Lung (tissue), 12 donors: ENCODE results near the gene RHBDD3. TPM values are rescaled to one million over a fixed set of nuclear protein-coding genes. Genes with fewer than 3 reads are reported as not detected.

Experiments used
- ATAC-seq: fragments of 200-7000 bp; cut with Tn5 transposase; one replicate; pipeline ENCODE4 v1.9.1; 2020; ENCODE audit warnings: moderate number of reproducible peaks; ENCODE audit not compliant: insufficient read depth, low FRiP score
- DNase-seq, 3 donors: peaks; one replicate each; pipeline ENCODE4 v3.0.0-alpha.2; 2013 to 2017
- H3K27ac ChIP-seq, 2 donors: one replicate each; pipeline ENCODE4 v1.5.1; 2013; ENCODE audit warnings: mild to moderate bottlenecking in 2 of 2, moderate library complexity in 2 of 2, control low read depth in 1 of 2, inconsistent platforms in 1 of 2, low read depth in 1 of 2, low read length in 1 of 2
- H3K27me3 ChIP-seq, 3 donors: one replicate each; pipeline ENCODE4 v1.5.1; 2013; ENCODE audit warnings: low read length in 2 of 3; ENCODE audit not compliant: control insufficient read depth in 3 of 3, insufficient read depth in 3 of 3
- H3K36me3 ChIP-seq, 4 donors: one replicate each; pipeline ENCODE4 v1.5.1; 2013; ENCODE audit warnings: low read length in 4 of 4, mild to moderate bottlenecking in 1 of 4, moderate library complexity in 1 of 4; ENCODE audit not compliant: control insufficient read depth in 4 of 4, insufficient read depth in 4 of 4
- H3K4me1 ChIP-seq, 5 donors: one replicate each; pipeline ENCODE4 v1.5.1; 2013; ENCODE audit warnings: low read length in 5 of 5, mild to moderate bottlenecking in 2 of 5, moderate library complexity in 1 of 5; ENCODE audit not compliant: control insufficient read depth in 5 of 5, insufficient read depth in 5 of 5
- H3K4me3 ChIP-seq: one replicate; pipeline ENCODE4 v1.5.1; 2013; ENCODE audit warnings: mild to moderate bottlenecking, control low read depth, moderate library complexity
- H3K9ac ChIP-seq, 2 donors: one replicate each; pipeline ENCODE4 v1.5.1; 2013; ENCODE audit warnings: low read length in 2 of 2, control low read depth in 1 of 2; ENCODE audit not compliant: insufficient read depth in 1 of 2
- H3K9me3 ChIP-seq, 4 donors: one replicate each; pipeline ENCODE4 v1.5.1; 2013; ENCODE audit warnings: low read length in 3 of 4, mild to moderate bottlenecking in 1 of 4, moderate library complexity in 1 of 4; ENCODE audit not compliant: control insufficient read depth in 4 of 4, insufficient read depth in 3 of 4
- WGBS, 2 donors: extraction: QIAGEN DNeasy Blood & Tissue Kit; methylation state at CpG; one replicate each; pipeline ENCODE4 v1.1.7; 2013; 5-methylcytosine and 5-hydroxymethylcytosine counted together
- polyA plus RNA-seq, 2 donors: library from polyadenylated mRNA; stranded (reverse); fragments of 200-250 nt; gene quantifications; one replicate each; pipeline ENCODE4 v1.2.1, GENCODE V29; 2013
- total RNA-seq, 2 donors: library from RNA; depleted of rRNA in 1 of 2; stranded (reverse); fragments of >200 nt in 1 of 2; gene quantifications; one replicate each; pipeline ENCODE4 v1.2.1, GENCODE V29; 2014 to 2021
- TF ChIP-seq, protein P1 (sequence below): IDR thresholded peaks from 2 replicates; pipeline ENCODE4 v1.5.1; 2012; ENCODE audit warnings: mild to moderate bottlenecking; ENCODE audit errors: control extremely low read depth, extremely low read depth
- donor health status: control.
- donor health status: control.
- donor health status: Bipolar disorder and iron deficiency.
- donor health status: healthy.
- donor health status: DM: yes; HTN: yes; CAD: no.

Gene RHBDD3
- total and polyA plus RNA-seq, 4 donors, result 14.2 to 38.2 (median 32.8) TPM

GRCh38 chr22:29254286-29254660 lies 13.5 kb downstream of the RHBDD3 start:
- no peak for ATAC-seq
- TF ChIP-seq, protein P1, sequence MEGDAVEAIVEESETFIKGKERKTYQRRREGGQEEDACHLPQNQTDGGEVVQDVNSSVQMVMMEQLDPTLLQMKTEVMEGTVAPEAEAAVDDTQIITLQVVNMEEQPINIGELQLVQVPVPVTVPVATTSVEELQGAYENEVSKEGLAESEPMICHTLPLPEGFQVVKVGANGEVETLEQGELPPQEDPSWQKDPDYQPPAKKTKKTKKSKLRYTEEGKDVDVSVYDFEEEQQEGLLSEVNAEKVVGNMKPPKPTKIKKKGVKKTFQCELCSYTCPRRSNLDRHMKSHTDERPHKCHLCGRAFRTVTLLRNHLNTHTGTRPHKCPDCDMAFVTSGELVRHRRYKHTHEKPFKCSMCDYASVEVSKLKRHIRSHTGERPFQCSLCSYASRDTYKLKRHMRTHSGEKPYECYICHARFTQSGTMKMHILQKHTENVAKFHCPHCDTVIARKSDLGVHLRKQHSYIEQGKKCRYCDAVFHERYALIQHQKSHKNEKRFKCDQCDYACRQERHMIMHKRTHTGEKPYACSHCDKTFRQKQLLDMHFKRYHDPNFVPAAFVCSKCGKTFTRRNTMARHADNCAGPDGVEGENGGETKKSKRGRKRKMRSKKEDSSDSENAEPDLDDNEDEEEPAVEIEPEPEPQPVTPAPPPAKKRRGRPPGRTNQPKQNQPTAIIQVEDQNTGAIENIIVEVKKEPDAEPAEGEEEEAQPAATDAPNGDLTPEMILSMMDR, result no peak
- Histone ChIP-seq H3K4me3 (no peak overlapping the region), H3K36me3 (peaks cover 0 to 17% (median 10%) of the 10 kb centered on the region in 4 donors), H3K4me1 (no peaks in the 10 kb centered on the region), H3K27ac (no peak overlapping the region), H3K27me3 (no peaks in the 10 kb centered on the region), H3K9ac (no peak overlapping the region), H3K9me3 (no peaks in the 10 kb centered on the region)
- DNase-seq, result no peak
- 60 to 62% methylated on average over 4 of the region's 4 CpGs for WGBS, 2 donors

GRCh38 chr22:29253561-29254285 lies 14.1 kb downstream of the RHBDD3 start:
- WGBS, 2 donors, result 84 to 89% methylated on average over 14 of the region's 14 CpGs
- H3K4me1 ChIP-seq, result no peaks in the 10 kb centered on the region
- peaks cover 0 to 17% (median 9%) of the 10 kb centered on the region in 4 donors for H3K36me3 ChIP-seq
- H3K4me3 ChIP-seq, result no peak overlapping the region
- no peaks in the 10 kb centered on the region for H3K27me3 ChIP-seq
- DNase-seq (no peak), ATAC-seq (no peak)
- no peaks in the 10 kb centered on the region for H3K9me3 ChIP-seq
- TF ChIP-seq, protein P1, result no peak
- H3K27ac ChIP-seq, result no peak overlapping the region
- H3K9ac ChIP-seq, result no peak overlapping the region

DNA sequence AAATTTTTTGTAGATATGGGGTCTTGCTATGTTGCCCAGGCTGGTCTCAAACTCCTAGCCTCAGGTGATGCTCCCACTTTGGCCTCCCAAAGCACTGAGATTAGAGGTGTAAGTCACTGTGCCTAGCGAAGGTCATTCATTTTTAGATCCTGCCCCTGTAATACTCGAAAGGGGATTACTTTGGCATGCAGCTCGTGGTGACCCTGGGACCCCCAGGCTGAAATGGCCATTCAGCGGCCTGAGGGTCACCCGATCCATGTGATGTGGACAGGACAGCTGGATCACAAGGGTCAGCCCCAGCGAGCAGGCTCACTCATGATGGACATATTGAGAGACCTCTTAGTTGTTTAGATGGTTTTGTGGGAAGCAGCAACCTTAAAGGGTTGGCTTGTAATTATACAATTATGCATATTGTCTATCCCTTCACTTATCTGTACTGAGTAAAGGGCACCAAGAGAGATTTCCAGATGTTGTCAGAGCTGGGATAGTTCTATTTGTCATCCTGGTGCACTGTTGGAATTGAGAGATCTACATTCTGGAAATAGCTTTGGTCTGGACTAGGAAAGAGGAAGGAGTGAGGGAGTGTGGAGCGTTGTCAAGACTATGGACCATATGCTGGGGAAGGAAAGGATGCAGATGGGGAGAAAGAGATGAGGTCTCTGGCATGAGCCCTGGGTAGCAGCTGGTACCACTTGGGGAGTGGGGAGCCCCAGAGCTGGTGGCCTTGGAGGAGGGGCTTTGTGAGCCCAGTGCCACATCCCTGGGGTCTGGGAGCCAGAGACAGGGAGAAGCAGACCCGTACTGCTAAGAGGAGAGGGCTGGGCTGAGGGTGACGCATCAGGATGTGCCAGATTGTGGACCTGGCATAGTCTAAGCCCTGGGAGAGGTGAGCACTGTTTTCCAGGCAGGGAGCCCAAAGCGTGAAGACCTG lies 15.5 kb downstream of the RHBDD3 start:
- Histone ChIP-seq H3K9me3 (no peaks in the 10 kb centered on the region), H3K36me3 (peaks cover 0 to 19% (median 9%) of the 10 kb centered on the region in 4 donors), H3K27ac (no peak overlapping the region), H3K4me1 (no peaks in the 10 kb centered on the region), H3K27me3 (no peaks in the 10 kb centered on the region), H3K4me3 (no peak overlapping the region), H3K9ac (no peak overlapping the region)
- ATAC-seq (no peak), DNase-seq (no peak)
- TF ChIP-seq, protein P1, result no peak
- WGBS, 2 donors, result 94 to 98% methylated on average over 10 of the region's 10 CpGs
